Hepatocyte (in vitro differentiated cells): ENCODE results near the gene AFTPH. TPM values are rescaled to one million over a fixed set of nuclear protein-coding genes. Genes with fewer than 3 reads are reported as not detected.

Experiments
- DNase-seq: peaks from one replicate; pipeline ENCODE4 v3.0.0-alpha.2; 2016; ENCODE audit warnings: low spot score
- H2AFZ ChIP-seq: fragments of 200-600 bp; sonication (generic); 2 replicates; pipeline ENCODE4 v1.6.0; 2016; ENCODE audit warnings: antibody characterized with exemption, mild to moderate bottlenecking
- H3K27ac ChIP-seq: fragments of 200-600 bp; sonication (generic); 2 replicates; pipeline ENCODE4 v1.5.1; 2016; ENCODE audit warnings: mild to moderate bottlenecking
- H3K27me3 ChIP-seq: fragments of 200-600 bp; sonication (generic); 2 replicates; pipeline ENCODE4 v1.6.1; 2016
- H3K36me3 ChIP-seq: fragments of 200-600 bp; sonication (generic); replicated peaks from 2 replicates; pipeline ENCODE4 v1.5.1; 2016; ENCODE audit warnings: low read depth; ENCODE audit not compliant: insufficient read depth
- H3K4me1 ChIP-seq: fragments of 200-600 bp; sonication (generic); 2 replicates; pipeline ENCODE4 v1.5.1; 2016; ENCODE audit warnings: mild to moderate bottlenecking, moderate library complexity; ENCODE audit not compliant: insufficient read depth
- H3K4me2 ChIP-seq: fragments of 200-600 bp; sonication (generic); 2 replicates; pipeline ENCODE4 v1.6.0; 2016
- H3K4me3 ChIP-seq: fragments of 200-600 bp; sonication (generic); 2 replicates; pipeline ENCODE4 v1.5.1; 2016; ENCODE audit warnings: mild to moderate bottlenecking
- H3K79me2 ChIP-seq: fragments of 200-600 bp; sonication (generic); 2 replicates; pipeline ENCODE4 v1.6.0; 2017; ENCODE audit warnings: mild to moderate bottlenecking
- H3K9me2 ChIP-seq: fragments of 200-600 bp; sonication (generic); replicated peaks from 2 replicates; pipeline ENCODE4 v1.6.0; 2017; ENCODE audit warnings: mild to moderate bottlenecking; ENCODE audit not compliant: insufficient read depth
- H3K9me3 ChIP-seq: fragments of 200-600 bp; sonication (generic); 2 replicates; pipeline ENCODE4 v1.5.1; 2016; ENCODE audit warnings: low read depth, mild to moderate bottlenecking
- H4K20me1 ChIP-seq: fragments of 200-600 bp; sonication (generic); 2 replicates; pipeline ENCODE4 v1.6.0; 2016; ENCODE audit warnings: mild to moderate bottlenecking; ENCODE audit not compliant: insufficient read depth, poor library complexity, severe bottlenecking
- CTCF ChIP-seq: fragments of 200-600 bp; sonication (generic); IDR thresholded peaks from 2 replicates; pipeline ENCODE4 v1.5.1; 2016; ENCODE audit warnings: antibody characterized with exemption, mild to moderate bottlenecking; ENCODE audit not compliant: poor library complexity
- EZH2 ChIP-seq: fragments of 200-600 bp; sonication (generic); IDR thresholded peaks from 2 replicates; pipeline ENCODE4 v1.6.1; 2016; ENCODE audit warnings: antibody characterized with exemption, mild to moderate bottlenecking, borderline replicate concordance
- EZH2phosphoT487 ChIP-seq: fragments of 200-600 bp; sonication (generic); IDR thresholded peaks from one replicate; pipeline ENCODE4 v1.6.1; 2018; ENCODE audit warnings: antibody characterized with exemption, mild to moderate bottlenecking, low read depth, moderate library complexity; ENCODE audit not compliant: unreplicated experiment, severe bottlenecking
- WGBS: methylation state at CpG from one replicate; pipeline ENCODE4 v1.1.6; 2016; ENCODE audit warnings: low lambda C conversion rate; ENCODE audit errors: missing lambda C conversion rate; 5-methylcytosine and 5-hydroxymethylcytosine counted together
- microRNA-seq: library from miRNA; unstranded; fragments of <30 nt; microRNA quantifications from one replicate; pipeline ENCODE4, GENCODE V29; 2017
- polyA plus RNA-seq: library from polyadenylated mRNA; unstranded; fragments of >200 nt; fragmentation: Nextera tagmentation; extraction: Ambion mirVana; gene quantifications from 2 replicates; pipeline ENCODE4 v1.2.1, GENCODE V29; 2016
- small RNA-seq: library from RNA; depleted of rRNA; stranded (forward); fragments of <200 nt; gene quantifications from one replicate; pipeline ENCODE3, GENCODE V24; 2014
- total RNA-seq: library from RNA; depleted of rRNA; stranded (reverse); fragments of >200 nt; gene quantifications from 2 replicates; pipeline ENCODE4 v1.2.3, GENCODE V29; 2014

AFTPH gene
- total and polyA plus RNA-seq, 2 experiments from 2014 or later: 11.8 to 50.9 TPM

GRCh38 chr2:64641599-64641998, 117.5 kb downstream of the AFTPH start:
- Histone ChIP-seq H3K4me2 (no peak overlapping the region), H3K4me3 (no peak overlapping the region), H3K79me2 (peaks cover 90% of the 10 kb centered on the region), H3K9me3 (no peaks in the 10 kb centered on the region), H3K27me3 (no peaks in the 10 kb centered on the region), H3K9me2 (no peaks in the 10 kb centered on the region), H2AFZ (no peak overlapping the region), H3K27ac (peak overlapping the region; percentile 4), H4K20me1 (peaks cover 66% of the 10 kb centered on the region), H3K4me1 (peaks cover 66% of the 10 kb centered on the region), H3K36me3 (no peaks in the 10 kb centered on the region)
- WGBS: 73% methylated on average over 10 of the region's 10 CpGs
- no peak for DNase-seq
- TF ChIP-seq EZH2 (no peak), CTCF (no peak), EZH2phosphoT487 (no peak)

Small RNAs within 50 kb of the gene (microRNA-seq; reads per million reads assigned to microRNA genes)
- gene MIR4434: not detected

Small RNAs within 50 kb of the gene (small RNA-seq; reads per million reads assigned to genes)
- not detected for gene RNU6-100P

Other genes starting within 250 kb of the AFTPH start
- gene LGALSL, start 70.2 kb upstream of the AFTPH start, total RNA-seq: 28.1 and 30.7 TPM in 2 replicates
- gene LGALSL, start 70.2 kb upstream of the AFTPH start, polyA plus RNA-seq: 27.9 and 44.6 TPM in 2 replicates
- gene SERTAD2, start 129.6 kb downstream of the AFTPH start, total RNA-seq: 23.4 and 23.8 TPM in 2 replicates
- gene SERTAD2, start 129.6 kb downstream of the AFTPH start, polyA plus RNA-seq: 13.8 and 15.0 TPM in 2 replicates